ENCODE data around the gene RHBDF1.

GRCh38 chr16:35011-35677 lies 37.3 kb downstream of the RHBDF1 start:
- TF ChIP-seq CTCF (conservative IDR thresholded peaks at IDR 0.05; ENCODE audit: low read depth, low read length) (no peak), EZH2phosphoT487 (IDR thresholded peaks at IDR 0.05; ENCODE audit: borderline replicate concordance, low read length) (no peak)
